H1 (cell line): ENCODE results near the gene TAT. TPM values are rescaled to one million over a fixed set of nuclear protein-coding genes. Genes with fewer than 3 reads are reported as not detected.

Experiments
- ATF3 ChIP-seq: IDR thresholded peaks from 2 replicates; pipeline ENCODE4 v1.6.1; 2011; ENCODE audit warnings: low read depth, mild to moderate bottlenecking, low read length; ENCODE audit not compliant: insufficient read depth
- BCL11A ChIP-seq, 2 experiments: IDR thresholded peaks; one replicate each; pipeline ENCODE4 v1.6.1; 2011; ENCODE audit warnings: low read depth in 2 of 2, low read length in 2 of 2, mild to moderate bottlenecking in 2 of 2
- BRCA1 ChIP-seq: IDR thresholded peaks from 2 replicates; pipeline ENCODE4 v1.6.1; 2012; ENCODE audit warnings: low read depth, low read length, improper control_type of control experiment
- CEBPB ChIP-seq: IDR thresholded peaks from 2 replicates; pipeline ENCODE4 v1.6.1; 2012; ENCODE audit warnings: low read depth, low read length
- CHD1 ChIP-seq: IDR thresholded peaks from 2 replicates; pipeline ENCODE4 v1.6.1; 2012; ENCODE audit warnings: low read depth, low read length, improper control_type of control experiment
- CHD2 ChIP-seq: IDR thresholded peaks from 2 replicates; pipeline ENCODE4 v1.6.1; 2012; ENCODE audit warnings: low read length, improper control_type of control experiment
- CTCF ChIP-seq, 3 experiments: IDR thresholded peaks; 1 replicate in 2 of 3; 2 replicates in 1 of 3; pipeline versions ENCODE4 v1.5.1 to v1.6.1; 2011; ENCODE audit warnings: low read length in 3 of 3, mild to moderate bottlenecking in 3 of 3, inconsistent platforms in 2 of 3, low read depth in 1 of 3, moderate library complexity in 1 of 3; ENCODE audit not compliant: insufficient read depth in 1 of 3; ENCODE audit errors: control extremely low read depth in 1 of 3
- EP300 ChIP-seq, 2 experiments: IDR thresholded peaks; 1 replicate in 1 of 2; 2 replicates in 1 of 2; pipeline ENCODE4 v1.6.1; 2011 to 2012; ENCODE audit warnings: low read depth in 2 of 2, low read length in 2 of 2, mild to moderate bottlenecking in 2 of 2, borderline replicate concordance in 1 of 2, inconsistent platforms in 1 of 2, moderate library complexity in 1 of 2
- FOSL1 ChIP-seq: IDR thresholded peaks from 2 replicates; pipeline ENCODE4 v1.6.1; 2011; ENCODE audit warnings: mild to moderate bottlenecking, low read depth, low read length, moderate library complexity; ENCODE audit not compliant: insufficient read depth
- GABPA ChIP-seq: IDR thresholded peaks from 2 replicates; pipeline ENCODE4 v1.6.1; 2011; ENCODE audit warnings: mild to moderate bottlenecking, low read length, moderate library complexity, borderline replicate concordance; ENCODE audit not compliant: insufficient read depth
- KDM1A ChIP-seq: fragments of 200-600, 300-600 bp; sonication (generic); IDR thresholded peaks from 2 replicates; pipeline ENCODE4 v1.7.1; 2016; ENCODE audit warnings: mild to moderate bottlenecking, low read length, borderline replicate concordance
- KDM4A ChIP-seq: IDR thresholded peaks from one replicate; pipeline ENCODE4 v1.7.1; 2012; ENCODE audit warnings: low read depth, mild to moderate bottlenecking, moderate library complexity, low read length, inconsistent platforms; ENCODE audit not compliant: severe bottlenecking
- KDM5A ChIP-seq: fragments of 200-600 bp; IDR thresholded peaks from 2 replicates; pipeline ENCODE4 v1.7.1; 2012; ENCODE audit warnings: mild to moderate bottlenecking, low read length, inconsistent platforms, mixed read lengths
- RNF2 ChIP-seq: fragments of 200-900, 300-1000 bp; sonication (generic); IDR thresholded peaks from 2 replicates; pipeline ENCODE4 v1.7.1; 2016; ENCODE audit warnings: borderline replicate concordance, low read depth, mild to moderate bottlenecking, antibody characterized with exemption, low read length; ENCODE audit not compliant: poor library complexity, severe bottlenecking; ENCODE audit errors: missing control alignments
- SIRT6 ChIP-seq: IDR thresholded peaks from one replicate; pipeline ENCODE4 v1.7.1; 2012; ENCODE audit warnings: low read length, inconsistent platforms
- polyA plus RNA-seq, 7 experiments: library from polyadenylated mRNA; depleted of rRNA in 3 of 7; stranded (reverse) in 5 of 7; unstranded in 2 of 7; fragments of >200 nt in 5 of 7; fragments of 200-250 nt in 2 of 7; gene quantifications; 1 replicate in 5 of 7; 2 replicates in 1 of 7; 4 replicates in 1 of 7; pipeline versions ENCODE4 v1.2.1 to v1.2.3, GENCODE V29; 2011 to 2013; ENCODE audit warnings: missing spikeins in 2 of 7, mixed read lengths in 2 of 7
- total RNA-seq: library from RNA; stranded (reverse); fragmentation: NEBNext Ultra II Directional; extraction: Animal tissue kit (Norgen Biotek cat#: 25700); gene quantifications from 2 replicates; pipeline ENCODE4 v1.2.1, GENCODE V29; 2021
- TF ChIP-seq, protein P1 (sequence below): IDR thresholded peaks from 2 replicates; pipeline ENCODE4 v1.6.1; 2012; ENCODE audit warnings: inconsistent platforms

Gene TAT
- total and polyA plus RNA-seq, 2 of the 8 experiments (the other 6 are each of a cell fraction or from before 2014, with no cell fraction given): 0.03 TPM; not detected in 1

GRCh38 chr16:71564335-71564967 lies 12.4 kb downstream of the TAT start (continued):
- TF ChIP-seq CTCF (IDR thresholded peaks at IDR 0.05; ENCODE audit: control extremely low read depth in 1 of 3, insufficient read depth in 1 of 3, low read depth in 1 of 3, low read length in 3 of 3) (no peak), GABPA (no peak), EP300 (IDR thresholded peaks at IDR 0.05; ENCODE audit: borderline replicate concordance in 1 of 2, low read depth in 2 of 2, low read length in 2 of 2) (no peak), CEBPB (no peak), CHD2 (no peak), KDM1A (no peak), KDM4A (no peak), KDM5A (no peak), RNF2 (no peak), BCL11A (IDR thresholded peaks at IDR 0.05; ENCODE audit: low read depth in 2 of 2, low read length in 2 of 2) (no peak), CHD1 (no peak), SIRT6 (no peak), FOSL1 (no peak), BRCA1 (no peak), ATF3 (no peak)
- TF ChIP-seq, protein P1, sequence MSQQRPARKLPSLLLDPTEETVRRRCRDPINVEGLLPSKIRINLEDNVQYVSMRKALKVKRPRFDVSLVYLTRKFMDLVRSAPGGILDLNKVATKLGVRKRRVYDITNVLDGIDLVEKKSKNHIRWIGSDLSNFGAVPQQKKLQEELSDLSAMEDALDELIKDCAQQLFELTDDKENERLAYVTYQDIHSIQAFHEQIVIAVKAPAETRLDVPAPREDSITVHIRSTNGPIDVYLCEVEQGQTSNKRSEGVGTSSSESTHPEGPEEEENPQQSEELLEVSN: no peak
